ENCODE results near the gene SOD3.

GRCh38 chr4:24781999-24782745 lies 13.2 kb upstream of the SOD3 start:
- TF ChIP-seq POLR2A (IDR thresholded peaks at IDR 0.05): no peak
- peak; percentile 68 for TF ChIP-seq EP300 (IDR thresholded peaks at IDR 0.05)
- no peak for TF ChIP-seq CTCF (IDR thresholded peaks at IDR 0.05)

All from suprapubic skin (tissue), 3 donors.